ENCODE results near the gene DPPA2.
"Not testable (repeated sequence)": the region's sequence is repeated elsewhere in the genome, so short reads cannot be mapped to it uniquely, and the experiment has no call there.

Gene DPPA2

GRCh38 chr3:109316162-109316730, at the start of gene DPPA2:
TSS of gene DPPA2 (minus strand) at chr3:109316517. CDS start at chr3:109314542, 1,975 bp downstream.
- no peak for DNase-seq (ENCODE audit: low read depth)

GRCh38 chr3:109364088-109364487, 47.8 kb upstream of the DPPA2 start:
- DNase-seq (ENCODE audit: low read depth), result no peak

DNA sequence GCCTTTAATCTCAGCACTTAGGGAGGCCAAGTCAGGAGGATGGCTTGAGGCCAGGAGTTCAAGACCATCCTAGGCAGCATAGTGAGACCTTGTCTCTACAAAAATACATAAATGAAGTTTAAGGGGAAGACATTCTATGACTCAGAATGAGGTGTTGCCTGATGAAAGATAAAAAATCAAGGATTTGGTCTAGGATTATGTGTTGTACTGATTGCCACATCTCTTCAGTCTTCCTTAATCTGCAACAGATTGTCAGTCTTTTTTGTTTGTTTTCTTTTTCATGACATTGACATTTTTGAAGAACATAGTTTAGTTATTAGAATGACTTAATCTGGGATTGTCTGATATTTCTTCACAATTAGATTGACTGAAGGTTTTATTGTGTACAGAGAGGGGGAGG, 47.3 kb upstream of the DPPA2 start:
- no peak for DNase-seq (ENCODE audit: low read depth)

- no peak for DNase-seq (ENCODE audit: low read depth)
Observed at GRCh38 chr3:109362823-109363222, 46.5 kb upstream of the DPPA2 start.

GRCh38 chr3:109358809-109359208, 42.5 kb upstream of the DPPA2 start:
- DNase-seq (ENCODE audit: low read depth), result not testable (repeated sequence)

- no peak for DNase-seq (ENCODE audit: low read depth)
Observed at GRCh38 chr3:109356442-109357155, 40.3 kb upstream of the DPPA2 start.

DNA sequence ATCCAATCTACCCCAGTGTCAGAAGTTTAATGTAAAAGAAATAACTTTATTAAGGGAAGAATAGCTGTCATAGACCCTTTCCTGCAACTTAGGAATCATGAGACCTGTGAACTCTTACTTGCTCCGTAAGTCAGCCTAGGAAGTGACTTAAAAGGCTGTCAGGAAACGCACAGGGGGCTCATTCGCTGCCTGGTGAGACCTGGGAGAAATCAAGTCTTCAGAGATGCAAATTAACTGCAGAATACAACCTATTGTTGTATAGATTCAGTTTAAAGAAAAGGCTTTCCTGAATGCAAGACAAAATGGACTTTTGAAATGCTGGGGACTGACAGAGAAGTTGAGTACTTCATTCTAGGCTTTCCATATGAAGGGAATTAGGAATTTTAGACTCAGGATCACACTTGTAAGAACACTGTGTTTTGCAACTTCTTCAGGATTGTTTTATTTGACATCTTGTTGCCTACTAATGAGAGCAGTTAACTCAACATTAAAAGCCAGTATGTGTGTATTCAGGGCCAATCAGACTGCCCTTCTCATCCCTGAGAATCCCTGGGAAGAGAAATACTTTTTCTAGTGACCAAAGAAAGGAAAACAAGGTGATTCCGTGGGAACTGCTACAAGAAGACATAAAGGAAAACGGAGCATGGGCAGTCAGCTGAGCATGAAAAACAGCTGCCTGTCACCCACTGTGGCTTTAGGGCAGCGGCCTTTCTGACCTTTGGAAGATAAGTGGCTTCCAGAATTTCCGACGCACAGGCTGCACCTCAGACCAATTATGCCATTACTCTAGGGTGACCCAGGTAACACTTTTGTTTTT, 39.5 kb upstream of the DPPA2 start:
- DNase-seq (ENCODE audit: low read depth), result no peak

DNA sequence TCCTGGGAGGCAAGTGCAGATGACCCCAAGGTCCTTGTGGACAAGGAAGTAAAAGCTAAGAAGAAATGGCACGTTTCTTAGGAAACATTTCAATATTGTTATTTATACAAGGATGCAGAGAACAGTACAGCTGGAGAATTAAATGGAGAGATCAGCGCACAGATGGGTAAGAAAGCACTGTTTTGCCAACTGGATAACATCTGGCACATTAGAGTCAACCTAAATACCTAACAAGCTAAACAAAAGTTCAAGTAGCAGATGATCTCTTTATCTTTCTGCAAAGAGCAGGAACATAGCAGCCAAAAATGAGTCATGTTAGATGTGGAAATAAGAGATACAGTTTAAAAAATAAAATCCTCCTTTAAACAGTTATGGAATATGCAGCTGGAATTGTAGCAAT, 36.7 kb upstream of the DPPA2 start:
- no peak for DNase-seq (ENCODE audit: low read depth)

- no peak for DNase-seq (ENCODE audit: low read depth)
Observed at GRCh38 chr3:109351231-109351630, 34.9 kb upstream of the DPPA2 start.

DNA sequence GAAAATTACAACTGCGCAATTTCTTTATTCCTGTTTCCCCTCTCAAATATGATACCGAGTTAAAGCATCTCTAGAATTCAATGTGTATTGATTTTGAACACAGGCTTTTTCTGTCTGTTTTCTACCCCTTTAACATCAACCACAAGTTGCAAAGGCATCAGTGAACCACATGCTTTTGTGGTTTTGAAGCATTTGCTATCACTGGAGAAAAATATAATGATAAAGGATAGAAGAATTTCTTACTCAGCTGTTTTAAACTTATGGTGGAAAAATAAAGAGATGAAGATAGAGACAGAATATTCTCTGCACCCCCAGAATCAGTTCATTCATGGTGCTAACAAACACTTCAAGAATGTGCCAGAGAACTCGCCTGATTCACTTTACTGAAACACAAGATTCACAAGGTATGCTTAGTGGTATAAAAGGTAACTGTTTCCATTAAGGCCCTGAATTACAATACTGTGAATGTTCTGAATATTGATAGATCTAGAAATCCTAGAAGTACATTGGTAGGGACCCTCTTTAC, 30.5 kb upstream of the DPPA2 start:
- no peak for DNase-seq (ENCODE audit: low read depth)

GRCh38 chr3:109346099-109346498, 29.8 kb upstream of the DPPA2 start:
- DNase-seq (ENCODE audit: low read depth), result no peak

DNA sequence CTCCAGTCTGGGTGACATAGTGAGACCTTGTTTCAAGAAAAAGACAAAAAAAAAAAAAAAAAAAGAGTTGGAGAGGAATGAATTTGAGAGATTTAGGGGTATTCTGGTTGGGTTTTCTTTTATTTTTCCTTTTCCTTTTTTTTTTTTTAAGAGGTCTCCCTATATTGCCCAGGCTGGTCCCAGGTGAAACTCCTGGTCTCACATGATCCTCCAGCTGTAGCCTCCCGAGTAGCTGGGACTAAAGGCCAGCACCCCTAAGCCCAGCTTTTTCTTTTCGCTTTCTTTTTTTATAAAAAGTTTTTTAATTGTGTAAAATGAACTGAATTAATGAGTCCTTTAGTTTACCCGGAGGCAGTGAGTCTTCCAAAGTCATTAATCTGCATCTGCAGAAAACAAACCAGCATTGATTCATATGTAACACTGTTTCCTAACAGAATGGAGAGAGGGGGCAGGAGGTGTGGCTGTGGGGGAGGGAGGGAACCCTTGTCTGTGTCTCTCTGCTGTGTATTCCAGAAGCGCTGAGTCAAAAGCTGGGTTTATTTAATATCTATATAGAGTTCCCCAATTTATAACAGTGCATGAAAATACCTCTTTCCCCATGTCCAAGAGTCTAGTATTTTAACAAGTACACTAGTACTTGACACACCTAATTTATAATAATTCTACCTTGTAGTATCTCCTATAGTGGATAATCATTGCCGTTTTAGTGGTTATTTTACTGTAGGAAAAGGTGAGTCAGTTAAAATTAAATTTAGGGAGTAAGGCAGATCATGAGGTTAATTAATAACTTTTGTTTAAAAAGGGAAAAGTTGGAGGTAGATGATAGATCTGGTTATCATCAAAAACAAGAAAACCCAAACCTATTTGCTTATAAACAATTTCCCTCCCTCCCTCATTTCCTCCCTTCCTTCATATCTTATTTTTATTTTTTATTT, 23.7 kb upstream of the DPPA2 start:
- no peak for DNase-seq (ENCODE audit: low read depth)

DNA sequence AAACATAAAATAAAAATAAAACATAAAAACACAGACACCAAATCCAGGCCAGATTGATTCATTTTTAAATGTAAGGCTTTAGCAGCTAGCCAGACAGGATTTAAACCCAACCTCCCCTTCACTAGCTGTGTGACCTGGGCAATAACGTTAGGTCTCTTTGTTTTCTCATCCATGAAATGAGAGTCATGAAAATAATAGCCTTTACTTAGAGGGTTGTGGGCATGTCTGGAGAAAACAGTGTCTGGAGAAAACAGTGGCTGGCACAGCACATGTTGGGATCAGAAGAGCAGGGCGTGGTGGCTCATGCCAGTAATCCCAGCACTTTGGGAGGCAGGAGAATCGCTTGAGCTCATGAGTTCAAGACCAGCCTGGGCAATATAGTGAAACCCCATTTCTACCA, 22.9 kb upstream of the DPPA2 start:
- no peak for DNase-seq (ENCODE audit: low read depth)

DNA sequence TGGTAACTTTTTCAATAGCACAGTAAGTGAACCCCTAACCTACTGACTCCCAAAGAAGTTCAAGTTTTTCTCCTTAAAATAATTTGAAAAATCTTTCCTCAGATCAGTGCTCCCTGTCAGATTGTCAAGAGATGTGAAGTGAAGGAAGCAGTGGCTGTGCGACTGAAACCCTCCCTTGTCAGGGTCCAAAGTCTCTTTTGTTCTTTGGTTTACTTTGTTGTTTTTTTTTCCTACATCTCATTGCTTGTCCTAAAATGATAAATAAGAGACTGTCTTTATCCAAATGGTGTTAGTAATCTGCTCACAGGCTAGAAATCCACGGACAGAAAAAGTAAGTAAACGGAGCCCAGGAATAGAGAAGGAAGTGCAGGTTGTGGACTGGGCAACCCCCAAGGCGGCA, 22.0 kb upstream of the DPPA2 start:
- no peak for DNase-seq (ENCODE audit: low read depth)

DNA sequence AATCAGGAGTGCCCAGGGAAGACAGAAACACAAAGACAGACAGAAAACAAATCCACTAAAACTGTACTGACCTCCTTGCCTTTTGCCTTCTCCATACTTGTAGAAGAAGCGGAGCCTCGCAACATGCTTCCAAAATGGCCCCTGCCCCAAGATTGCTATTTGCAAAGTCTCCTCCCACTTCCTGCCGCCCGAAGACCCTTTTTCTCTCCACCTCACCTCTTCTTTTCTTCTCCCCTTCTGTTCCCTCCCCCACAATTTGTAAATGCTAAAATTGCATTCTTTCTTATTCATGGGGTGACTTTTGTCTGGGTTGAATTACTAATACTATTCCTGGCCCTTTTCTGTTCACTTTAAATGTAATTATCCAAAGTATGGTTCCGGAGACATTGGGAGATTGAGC, 21.1 kb upstream of the DPPA2 start, which contains the start of gene DPPA4:
DPPA4 (minus strand) TSS at position 154 of the 400 bp plus-strand sequence; CDS start at position 125, 29 bp downstream.
- no peak for DNase-seq (ENCODE audit: low read depth)

GRCh38 chr3:109336291-109336861, 20.1 kb upstream of the DPPA2 start:
- no peak for DNase-seq (ENCODE audit: low read depth)

DNA sequence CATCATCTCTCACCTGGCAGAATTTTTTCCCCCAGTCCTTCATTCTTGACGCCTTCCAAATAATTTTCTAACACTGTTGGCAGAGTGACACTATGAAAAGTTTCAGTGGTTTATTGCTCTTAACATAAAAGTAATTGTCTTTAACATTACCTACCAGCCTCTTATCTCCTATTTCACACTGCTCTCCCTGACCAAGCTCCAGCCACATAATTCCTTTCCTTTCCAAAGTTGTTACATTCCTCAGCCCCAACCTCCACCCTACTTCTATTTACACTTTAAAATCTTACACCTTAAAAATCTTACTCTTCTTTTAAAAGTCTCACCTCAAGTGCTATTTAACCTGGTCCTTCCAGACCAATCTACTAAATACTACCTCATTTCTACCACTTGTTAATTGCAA, 18.3 kb upstream of the DPPA2 start:
- no peak for DNase-seq (ENCODE audit: low read depth)

DNA sequence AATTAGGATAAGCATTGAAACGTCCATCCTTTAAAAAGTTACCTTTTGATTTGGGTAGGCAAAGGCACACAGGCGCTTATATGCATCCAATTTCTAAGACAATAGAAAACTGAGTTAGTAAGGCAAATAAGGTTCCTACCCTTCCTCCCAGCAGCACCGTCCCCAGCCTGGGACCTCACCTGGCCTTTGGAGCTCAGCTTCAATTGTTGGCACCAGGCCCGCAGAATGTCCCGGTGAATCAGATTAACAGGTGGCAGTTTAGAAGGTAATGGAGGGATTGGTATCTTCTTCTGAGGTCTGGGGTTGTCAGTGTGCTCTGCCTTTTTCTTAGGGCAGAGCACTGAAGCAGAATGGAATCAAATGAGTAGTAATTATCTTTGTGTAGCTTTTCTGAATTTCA, 15.4 kb upstream of the DPPA2 start:
- no peak for DNase-seq (ENCODE audit: low read depth)

DNA sequence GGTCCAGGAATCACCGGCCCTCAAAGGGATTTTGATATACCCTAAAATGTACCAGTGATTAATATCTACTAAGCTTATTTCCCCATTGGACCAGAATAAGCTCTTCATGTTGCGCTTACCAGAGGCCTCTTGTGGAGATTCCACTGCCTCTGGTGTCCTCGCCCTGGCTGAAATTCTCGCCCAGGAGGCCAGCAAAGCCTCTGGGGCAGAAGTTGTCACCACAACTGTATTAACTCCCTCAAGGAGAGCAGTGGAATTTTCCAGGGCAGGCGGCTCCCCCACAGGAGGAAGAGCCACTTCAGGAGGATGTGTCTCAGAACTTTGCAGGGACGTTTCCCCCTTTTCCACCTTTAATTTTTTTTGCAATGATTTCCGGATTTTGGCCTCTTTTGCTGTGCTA, 14.1 kb upstream of the DPPA2 start:
- DNase-seq (ENCODE audit: low read depth), result no peak

GRCh38 chr3:109328202-109328601, 11.9 kb upstream of the DPPA2 start:
- DNase-seq (ENCODE audit: low read depth), result no peak

DNA sequence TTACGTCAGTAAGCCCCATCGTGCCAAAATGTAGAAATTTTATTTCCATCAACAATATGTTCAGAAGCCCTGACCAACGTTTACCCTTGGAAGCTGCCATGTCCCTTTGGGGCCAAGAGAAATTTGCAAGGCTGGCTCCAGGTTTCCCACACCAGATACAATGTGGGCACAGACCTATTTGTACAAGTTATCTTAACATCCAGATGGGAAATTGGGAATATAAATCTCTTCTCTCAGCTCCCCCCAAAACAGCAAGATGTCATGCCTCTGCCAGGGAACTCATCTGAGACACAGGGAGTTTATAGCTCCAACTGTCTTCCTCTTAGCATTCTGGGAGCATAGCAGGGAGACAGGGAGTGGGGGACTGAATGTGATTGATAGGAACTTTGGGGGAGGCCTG, 9.3 kb upstream of the DPPA2 start:
- no peak for DNase-seq (ENCODE audit: low read depth)

Measured in activated T-helper 9 cell treated with anti-CD3 and anti-CD28 coated beads, Interleukin-2, amount 50 U/mL, for 16 hours (primary cell).